ENCODE results near the gene ADRB1. TPM values are rescaled to one million over a fixed set of nuclear protein-coding genes. Genes with fewer than 3 reads are reported as not detected.

ADRB1 gene
- polyA plus RNA-seq, 1 experiment = not detected

GRCh38 chr10:114015708-114016107 is 28.0 kb upstream of the ADRB1 start:
- Histone ChIP-seq H3K4me3 (ENCODE audit: low read depth, low read length) (no peak overlapping the region), H3K9me3 (ENCODE audit: control insufficient read depth, insufficient read depth, low read length) (no peaks in the 10 kb centered on the region), H3K27ac (ENCODE audit: low read depth, low read length) (no peak overlapping the region), H3K27me3 (ENCODE audit: control insufficient read depth, insufficient read depth, low read length) (peaks cover 2% of the 10 kb centered on the region)
- no peak for DNase-seq (ENCODE audit: low read depth, low spot score)
- TF ChIP-seq CTCF (IDR thresholded peaks at IDR 0.05; ENCODE audit: low read depth, low read length) = no peak
- CTCF ChIA-PET = no interaction called here
- POLR2A ChIA-PET = no interaction called here

DNA sequence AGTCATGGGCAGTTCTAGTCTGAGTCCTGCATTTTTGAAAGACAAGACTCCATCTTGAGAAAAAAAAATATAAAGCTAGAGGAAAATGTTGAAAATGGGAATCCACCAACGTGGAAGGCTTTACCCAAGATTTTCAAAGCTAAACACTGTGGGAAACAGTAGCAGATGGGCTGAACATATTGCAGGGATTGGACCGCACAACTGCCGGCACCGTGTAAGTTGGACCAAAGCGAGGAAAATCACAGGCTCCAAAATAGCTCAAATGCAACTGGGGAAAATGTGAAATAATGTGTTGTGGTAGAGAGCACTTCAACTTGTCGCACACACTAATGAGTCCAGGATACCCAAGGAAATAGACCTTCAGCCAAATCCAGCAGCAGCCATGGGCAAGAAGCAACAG is 26.4 kb upstream of the ADRB1 start:
- Histone ChIP-seq H3K27me3 (ENCODE audit: control insufficient read depth, insufficient read depth, low read length) (peaks cover 5% of the 10 kb centered on the region), H3K4me3 (ENCODE audit: low read depth, low read length) (no peak overlapping the region), H3K27ac (ENCODE audit: low read depth, low read length) (no peak overlapping the region), H3K9me3 (ENCODE audit: control insufficient read depth, insufficient read depth, low read length) (no peaks in the 10 kb centered on the region)
- no peak for DNase-seq (ENCODE audit: low read depth, low spot score)
- POLR2A ChIA-PET = no interaction called here
- CTCF ChIA-PET = no interaction called here
- TF ChIP-seq CTCF (IDR thresholded peaks at IDR 0.05; ENCODE audit: low read depth, low read length) = no peak

DNA sequence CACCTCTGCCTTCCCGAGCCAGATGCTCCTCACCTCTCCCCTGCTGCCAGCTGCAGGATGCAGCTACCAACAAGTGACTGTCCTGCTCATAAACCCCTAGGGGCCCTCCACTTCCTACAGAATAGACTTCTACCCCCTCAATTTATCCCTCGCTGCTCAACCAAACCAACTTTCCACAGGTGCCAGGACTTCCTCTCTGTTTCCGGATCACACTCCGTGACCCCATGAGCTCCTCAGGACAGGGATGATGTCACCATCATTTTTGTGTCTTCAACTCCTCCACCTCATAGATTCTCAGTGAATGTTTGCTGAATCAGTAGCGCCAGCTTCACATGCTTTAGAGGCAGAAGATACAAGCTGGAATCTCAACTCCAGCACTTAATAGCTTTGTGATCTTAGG is 25.8 kb upstream of the ADRB1 start:
- POLR2A ChIA-PET = no interaction called here
- peaks cover 6% of the 10 kb centered on the region for H3K27me3 ChIP-seq (ENCODE audit: control insufficient read depth, insufficient read depth, low read length)
- no peaks in the 10 kb centered on the region for H3K9me3 ChIP-seq (ENCODE audit: control insufficient read depth, insufficient read depth, low read length)
- H3K27ac ChIP-seq (ENCODE audit: low read depth, low read length) = no peak overlapping the region
- CTCF ChIA-PET = no interaction called here
- no peak for TF ChIP-seq CTCF (IDR thresholded peaks at IDR 0.05; ENCODE audit: low read depth, low read length)
- DNase-seq (ENCODE audit: low read depth, low spot score) = no peak
- no peak overlapping the region for H3K4me3 ChIP-seq (ENCODE audit: low read depth, low read length)

GRCh38 chr10:114019226-114019625 is 24.4 kb upstream of the ADRB1 start:
- ChIA-PET CTCF (no interaction called here), POLR2A (no interaction called here)
- no peak overlapping the region for H3K27ac ChIP-seq (ENCODE audit: low read depth, low read length)
- no peak for TF ChIP-seq CTCF (IDR thresholded peaks at IDR 0.05; ENCODE audit: low read depth, low read length)
- H3K4me3 ChIP-seq (ENCODE audit: low read depth, low read length) = no peak overlapping the region
- no peak for DNase-seq (ENCODE audit: low read depth, low spot score)
- H3K9me3 ChIP-seq (ENCODE audit: control insufficient read depth, insufficient read depth, low read length) = no peaks in the 10 kb centered on the region
- H3K27me3 ChIP-seq (ENCODE audit: control insufficient read depth, insufficient read depth, low read length) = peaks cover 5% of the 10 kb centered on the region

DNA sequence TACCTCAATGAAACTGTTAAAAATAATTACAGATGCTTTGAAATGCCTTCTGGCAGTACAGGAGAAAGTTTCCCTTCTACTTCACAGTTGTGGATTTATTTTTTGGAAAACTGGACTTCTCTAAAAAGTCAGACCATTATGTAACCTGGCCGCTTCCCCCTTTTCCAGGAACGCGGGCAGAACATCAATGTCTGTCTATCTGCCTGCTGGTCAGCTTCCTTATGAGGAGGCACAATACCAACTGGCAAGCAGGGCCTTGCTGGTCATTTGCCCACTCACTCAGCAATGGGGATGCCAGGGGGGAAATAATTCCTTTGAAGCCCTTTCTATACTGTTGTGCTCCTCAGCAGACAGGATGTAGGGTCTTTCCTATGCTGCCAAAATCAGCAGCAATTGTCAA is 22.5 kb upstream of the ADRB1 start:
- peaks cover 5% of the 10 kb centered on the region for H3K27me3 ChIP-seq (ENCODE audit: control insufficient read depth, insufficient read depth, low read length)
- no peak for TF ChIP-seq CTCF (IDR thresholded peaks at IDR 0.05; ENCODE audit: low read depth, low read length)
- H3K9me3 ChIP-seq (ENCODE audit: control insufficient read depth, insufficient read depth, low read length) = no peaks in the 10 kb centered on the region
- DNase-seq (ENCODE audit: low read depth, low spot score) = no peak
- H3K27ac ChIP-seq (ENCODE audit: low read depth, low read length) = no peak overlapping the region
- ChIA-PET CTCF (no interaction called here), POLR2A (no interaction called here)
- H3K4me3 ChIP-seq (ENCODE audit: low read depth, low read length) = no peak overlapping the region
